ENCODE results near the gene MTNR1B.

Gene MTNR1B

DNA sequence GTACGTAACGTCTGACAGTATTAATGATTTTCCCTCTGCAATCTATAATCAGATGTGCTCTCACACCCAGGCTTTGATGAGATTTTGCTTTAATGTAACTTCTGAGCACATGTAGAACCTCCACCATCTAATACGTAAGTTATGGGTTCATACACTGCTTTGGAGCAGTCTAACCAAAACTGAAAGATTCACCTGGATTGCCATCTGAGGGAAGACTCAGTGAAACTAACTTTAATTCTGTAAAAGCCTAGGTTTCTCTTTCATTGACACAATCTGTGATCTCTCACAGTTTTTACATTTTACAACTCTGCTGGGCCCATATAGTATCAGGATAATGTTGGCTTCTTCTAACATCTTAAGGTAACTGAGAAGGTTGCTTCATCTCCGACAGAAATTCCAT is 30.1 kb upstream of the MTNR1B start:
- no peak for DNase-seq (ENCODE audit: extremely low read depth, low read depth)
- TF ChIP-seq, protein P1, sequence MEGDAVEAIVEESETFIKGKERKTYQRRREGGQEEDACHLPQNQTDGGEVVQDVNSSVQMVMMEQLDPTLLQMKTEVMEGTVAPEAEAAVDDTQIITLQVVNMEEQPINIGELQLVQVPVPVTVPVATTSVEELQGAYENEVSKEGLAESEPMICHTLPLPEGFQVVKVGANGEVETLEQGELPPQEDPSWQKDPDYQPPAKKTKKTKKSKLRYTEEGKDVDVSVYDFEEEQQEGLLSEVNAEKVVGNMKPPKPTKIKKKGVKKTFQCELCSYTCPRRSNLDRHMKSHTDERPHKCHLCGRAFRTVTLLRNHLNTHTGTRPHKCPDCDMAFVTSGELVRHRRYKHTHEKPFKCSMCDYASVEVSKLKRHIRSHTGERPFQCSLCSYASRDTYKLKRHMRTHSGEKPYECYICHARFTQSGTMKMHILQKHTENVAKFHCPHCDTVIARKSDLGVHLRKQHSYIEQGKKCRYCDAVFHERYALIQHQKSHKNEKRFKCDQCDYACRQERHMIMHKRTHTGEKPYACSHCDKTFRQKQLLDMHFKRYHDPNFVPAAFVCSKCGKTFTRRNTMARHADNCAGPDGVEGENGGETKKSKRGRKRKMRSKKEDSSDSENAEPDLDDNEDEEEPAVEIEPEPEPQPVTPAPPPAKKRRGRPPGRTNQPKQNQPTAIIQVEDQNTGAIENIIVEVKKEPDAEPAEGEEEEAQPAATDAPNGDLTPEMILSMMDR (IDR thresholded peaks at IDR 0.05; ENCODE audit: low read depth, low read length, missing control alignments) = no peak
- H3K4me3 ChIP-seq (replicated peaks; ENCODE audit: low read depth, low read length) = no peak overlapping the region

DNA sequence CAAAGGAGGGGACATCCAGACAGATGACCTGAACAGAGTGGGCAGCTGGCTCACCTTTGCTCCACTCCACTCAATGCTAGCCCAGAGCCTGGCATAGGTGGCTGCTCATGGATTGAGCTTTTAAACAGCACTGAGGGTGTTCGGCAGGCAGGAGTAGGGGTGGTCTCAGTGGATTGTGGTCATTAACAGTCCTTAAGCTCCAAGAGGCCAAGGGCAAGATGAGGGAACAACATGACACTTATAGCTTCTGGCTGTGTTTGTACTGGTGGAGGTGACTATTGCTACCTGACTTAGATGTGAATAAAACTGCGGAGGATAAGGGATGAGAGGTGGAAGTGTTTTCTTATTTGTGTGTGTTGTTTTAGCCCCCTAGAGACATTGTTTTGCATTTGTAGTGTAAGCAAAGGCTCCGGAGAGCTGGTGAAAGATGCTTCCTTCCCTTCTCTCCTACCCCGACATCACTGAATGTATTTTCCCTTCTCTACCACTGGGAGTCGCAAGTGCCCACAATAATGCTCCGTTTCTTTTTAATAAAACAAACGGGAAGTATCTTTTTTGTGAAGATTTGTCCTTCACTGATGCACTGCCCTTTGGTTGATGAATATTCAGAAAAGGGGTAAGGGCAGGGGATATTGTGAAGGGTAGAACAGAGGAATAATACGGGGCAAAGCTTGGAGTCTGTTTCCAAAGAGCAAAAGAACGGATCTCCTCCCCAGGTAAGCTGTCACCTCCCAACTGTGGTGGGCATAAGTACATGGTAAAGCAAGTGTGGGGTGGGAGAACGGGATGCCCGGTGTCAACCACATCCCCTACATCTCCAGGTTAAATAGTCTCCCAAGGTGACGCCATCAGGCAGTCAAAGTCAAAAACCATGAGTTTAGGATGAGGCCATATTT is 27.5 kb upstream of the MTNR1B start:
- TF ChIP-seq, protein P1 (IDR thresholded peaks at IDR 0.05; ENCODE audit: low read depth, low read length, missing control alignments) = peak; percentile 69
- DNase-seq (ENCODE audit: extremely low read depth, low read depth) = peak; percentile 9
- H3K4me3 ChIP-seq (replicated peaks; ENCODE audit: low read depth, low read length) = no peak overlapping the region

DNA sequence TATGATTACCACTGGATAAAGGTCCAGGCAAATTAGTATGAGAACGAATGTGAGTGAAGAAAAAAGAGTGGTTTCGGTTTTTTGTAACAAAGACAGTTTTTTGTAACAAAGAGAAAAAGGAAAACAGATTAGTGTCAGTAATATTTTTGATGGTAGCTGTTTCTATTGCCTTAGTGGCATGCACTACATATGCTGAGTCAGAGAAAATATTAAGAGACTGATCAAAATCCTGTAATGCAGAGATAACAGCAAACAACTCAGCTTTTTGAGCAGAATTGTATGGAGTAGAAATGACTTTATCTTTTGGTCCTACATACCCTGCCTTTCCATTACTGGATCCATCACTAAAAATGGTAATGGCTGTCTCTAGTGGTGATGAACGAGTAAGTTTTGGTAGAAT is 22.7 kb upstream of the MTNR1B start:
- no peak overlapping the region for H3K4me3 ChIP-seq (replicated peaks; ENCODE audit: low read depth, low read length)
- TF ChIP-seq, protein P1 (IDR thresholded peaks at IDR 0.05; ENCODE audit: low read depth, low read length, missing control alignments) = no peak
- DNase-seq (ENCODE audit: extremely low read depth, low read depth) = no peak

DNA sequence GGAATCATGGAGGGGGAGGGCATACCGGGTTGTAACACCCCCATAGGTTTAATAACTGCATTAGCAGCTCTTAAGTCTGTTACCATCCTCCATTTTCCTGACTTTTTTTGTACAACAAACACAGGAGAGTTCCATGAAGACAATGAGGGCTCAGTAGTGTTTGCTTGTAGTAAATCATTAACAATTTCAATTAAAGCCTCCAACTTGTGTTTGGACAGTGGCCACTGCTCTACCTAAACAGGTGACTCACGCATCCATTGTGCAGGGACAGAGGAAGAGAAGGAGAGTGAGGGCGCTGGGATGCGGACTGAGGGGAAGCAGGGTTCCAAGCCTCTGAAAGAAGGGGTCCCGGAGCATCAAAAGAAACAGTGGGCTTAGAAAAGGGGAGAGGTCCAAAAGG is 21.3 kb upstream of the MTNR1B start:
- H3K4me3 ChIP-seq (replicated peaks; ENCODE audit: low read depth, low read length) = no peak overlapping the region
- no peak for DNase-seq (ENCODE audit: extremely low read depth, low read depth)
- TF ChIP-seq, protein P1 (IDR thresholded peaks at IDR 0.05; ENCODE audit: low read depth, low read length, missing control alignments) = no peak

DNA sequence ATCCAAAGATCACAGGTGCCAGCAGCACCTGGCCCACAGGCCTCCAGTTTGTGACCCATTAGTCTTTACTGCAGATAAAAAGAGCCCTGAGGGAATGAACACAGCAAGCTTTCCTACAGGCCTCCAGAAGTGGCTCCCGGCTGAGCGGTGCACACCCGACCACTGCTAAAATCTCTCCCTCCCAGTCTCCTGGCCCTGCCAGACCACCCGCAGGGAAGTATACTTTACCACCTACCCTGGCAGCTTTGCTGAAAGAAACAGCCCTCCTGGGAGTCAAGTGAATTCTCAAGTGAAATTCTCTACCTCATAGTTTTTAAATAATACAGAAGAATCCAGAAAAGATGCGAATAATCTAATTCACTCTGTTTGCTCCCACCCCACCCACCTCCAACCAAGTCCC is 15.4 kb upstream of the MTNR1B start:
- no peak for DNase-seq (ENCODE audit: extremely low read depth, low read depth)
- no peak overlapping the region for H3K4me3 ChIP-seq (replicated peaks; ENCODE audit: low read depth, low read length)
- TF ChIP-seq, protein P1 (IDR thresholded peaks at IDR 0.05; ENCODE audit: low read depth, low read length, missing control alignments) = no peak

DNA sequence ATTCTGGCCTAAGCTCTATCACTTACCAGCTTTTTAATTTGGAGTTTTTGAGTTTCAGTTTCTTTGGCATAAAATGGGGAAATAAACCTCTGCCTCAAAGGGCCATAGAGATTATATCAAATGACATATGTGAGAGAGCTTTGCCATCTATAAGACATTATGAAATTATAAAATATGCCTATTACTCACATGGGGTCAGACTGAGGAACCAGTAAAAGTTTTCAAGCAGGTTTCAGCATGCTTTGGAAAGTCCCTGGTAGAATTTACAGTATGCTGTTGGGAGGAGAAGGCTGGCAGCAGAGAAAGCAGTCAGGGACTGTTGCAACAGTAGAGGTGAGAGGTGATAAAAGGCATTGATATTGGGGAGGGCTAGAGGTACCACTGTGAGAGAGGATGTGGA is 13.6 kb upstream of the MTNR1B start:
- H3K4me3 ChIP-seq (replicated peaks; ENCODE audit: low read depth, low read length) = no peak overlapping the region
- TF ChIP-seq, protein P1 (IDR thresholded peaks at IDR 0.05; ENCODE audit: low read depth, low read length, missing control alignments) = no peak
- DNase-seq (ENCODE audit: extremely low read depth, low read depth) = no peak
